ENCODE data around the gene TYROBP.
"Not testable (repeated sequence)": the region's sequence is repeated elsewhere in the genome, so short reads cannot be mapped to it uniquely, and the experiment has no call there.

TYROBP gene

DNA sequence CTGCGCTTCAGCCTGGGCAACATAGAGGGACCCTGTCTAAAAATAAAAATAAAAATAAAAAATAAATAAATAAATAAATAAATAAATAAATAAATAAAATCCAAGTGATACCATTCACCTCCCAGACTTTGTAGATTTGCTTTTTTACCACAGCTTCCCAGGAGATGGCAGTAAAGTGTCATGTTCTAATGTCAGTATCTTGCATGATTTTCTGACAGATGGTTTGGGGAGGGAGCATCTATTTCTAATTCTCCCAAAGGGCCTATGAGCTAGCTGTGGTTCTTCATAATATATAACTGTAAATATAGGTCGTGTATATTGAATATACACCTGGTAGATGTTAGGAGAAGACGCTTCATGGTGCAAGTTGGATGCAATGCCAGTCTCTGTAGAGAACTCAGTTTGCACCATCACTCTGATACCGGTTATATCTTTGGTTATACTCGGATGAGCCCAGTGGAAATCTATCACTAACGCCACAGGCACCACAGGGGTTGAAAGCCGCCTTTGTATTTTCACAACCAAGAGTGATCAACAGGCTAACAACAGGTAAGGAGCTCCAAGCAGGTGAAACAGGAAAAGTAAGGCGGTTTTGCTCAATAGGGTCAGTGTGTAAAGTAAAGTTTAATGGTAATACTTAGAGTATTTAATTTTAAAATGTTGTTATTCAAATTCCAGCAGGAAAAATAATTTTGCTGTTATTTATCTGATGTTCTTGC lies 25.8 kb downstream of the TYROBP start:
- TF ChIP-seq, protein P1, sequence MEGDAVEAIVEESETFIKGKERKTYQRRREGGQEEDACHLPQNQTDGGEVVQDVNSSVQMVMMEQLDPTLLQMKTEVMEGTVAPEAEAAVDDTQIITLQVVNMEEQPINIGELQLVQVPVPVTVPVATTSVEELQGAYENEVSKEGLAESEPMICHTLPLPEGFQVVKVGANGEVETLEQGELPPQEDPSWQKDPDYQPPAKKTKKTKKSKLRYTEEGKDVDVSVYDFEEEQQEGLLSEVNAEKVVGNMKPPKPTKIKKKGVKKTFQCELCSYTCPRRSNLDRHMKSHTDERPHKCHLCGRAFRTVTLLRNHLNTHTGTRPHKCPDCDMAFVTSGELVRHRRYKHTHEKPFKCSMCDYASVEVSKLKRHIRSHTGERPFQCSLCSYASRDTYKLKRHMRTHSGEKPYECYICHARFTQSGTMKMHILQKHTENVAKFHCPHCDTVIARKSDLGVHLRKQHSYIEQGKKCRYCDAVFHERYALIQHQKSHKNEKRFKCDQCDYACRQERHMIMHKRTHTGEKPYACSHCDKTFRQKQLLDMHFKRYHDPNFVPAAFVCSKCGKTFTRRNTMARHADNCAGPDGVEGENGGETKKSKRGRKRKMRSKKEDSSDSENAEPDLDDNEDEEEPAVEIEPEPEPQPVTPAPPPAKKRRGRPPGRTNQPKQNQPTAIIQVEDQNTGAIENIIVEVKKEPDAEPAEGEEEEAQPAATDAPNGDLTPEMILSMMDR (IDR thresholded peaks at IDR 0.05; ENCODE audit: insufficient read depth, missing control alignments) = peak; percentile 70
- peak; percentile 16 for FAIRE-seq
- no peak for DNase-seq (ENCODE audit: insufficient read length, low spot score)

DNA sequence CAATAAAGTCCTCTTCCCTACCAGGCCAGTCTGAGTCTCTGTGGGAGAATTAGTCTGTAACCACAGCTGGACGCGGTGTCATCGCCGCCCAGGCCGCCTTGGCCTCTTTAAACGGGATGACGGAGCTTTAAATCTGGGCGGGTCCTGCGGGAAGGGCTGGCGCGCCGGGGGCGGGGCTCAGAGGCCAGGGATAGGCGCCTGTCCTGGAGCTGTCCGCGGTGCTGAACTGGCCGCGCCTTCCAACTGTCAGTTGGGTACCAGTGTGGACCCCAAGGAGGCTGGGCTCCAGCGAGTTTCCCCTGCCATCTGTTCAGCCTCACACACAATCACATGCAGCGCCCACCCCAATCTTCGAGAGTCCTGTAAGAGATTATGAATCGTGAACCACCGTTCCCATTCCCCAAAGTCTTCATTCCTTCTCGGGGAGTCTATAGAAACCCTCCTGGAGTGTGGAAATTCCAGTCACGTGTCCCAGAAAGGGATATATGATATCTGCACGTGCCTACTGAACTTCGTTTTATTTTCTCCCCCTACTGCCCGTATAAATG lies 28.3 kb downstream of the TYROBP start:
- peak; percentile 58 for DNase-seq (ENCODE audit: insufficient read length, low spot score)
- FAIRE-seq = no peak
- TF ChIP-seq, protein P1 (IDR thresholded peaks at IDR 0.05; ENCODE audit: insufficient read depth, missing control alignments) = no peak

DNA sequence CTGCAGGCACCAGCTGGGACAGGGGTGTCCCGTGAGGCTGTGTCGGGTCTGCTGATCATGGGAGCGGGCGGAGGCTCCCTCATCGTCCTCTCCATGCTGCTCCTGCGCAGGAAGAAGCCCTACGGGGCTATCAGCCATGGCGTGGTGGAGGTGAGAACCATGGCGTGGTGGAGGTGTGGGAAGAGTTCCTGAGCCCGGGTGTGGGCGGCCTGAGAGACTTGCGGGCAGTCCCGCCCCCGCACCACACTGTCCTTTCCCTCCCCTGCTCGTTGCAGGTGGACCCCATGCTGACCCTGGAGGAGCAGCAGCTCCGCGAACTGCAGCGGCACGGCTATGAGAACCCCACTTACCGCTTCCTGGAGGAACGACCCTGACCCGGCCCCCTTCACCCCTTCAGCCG lies 29.0 kb downstream of the TYROBP start:
- FAIRE-seq (no peak), DNase-seq (ENCODE audit: insufficient read length, low spot score) (peak; percentile 1)
- TF ChIP-seq, protein P1 (IDR thresholded peaks at IDR 0.05; ENCODE audit: insufficient read depth, missing control alignments) = no peak

DNA sequence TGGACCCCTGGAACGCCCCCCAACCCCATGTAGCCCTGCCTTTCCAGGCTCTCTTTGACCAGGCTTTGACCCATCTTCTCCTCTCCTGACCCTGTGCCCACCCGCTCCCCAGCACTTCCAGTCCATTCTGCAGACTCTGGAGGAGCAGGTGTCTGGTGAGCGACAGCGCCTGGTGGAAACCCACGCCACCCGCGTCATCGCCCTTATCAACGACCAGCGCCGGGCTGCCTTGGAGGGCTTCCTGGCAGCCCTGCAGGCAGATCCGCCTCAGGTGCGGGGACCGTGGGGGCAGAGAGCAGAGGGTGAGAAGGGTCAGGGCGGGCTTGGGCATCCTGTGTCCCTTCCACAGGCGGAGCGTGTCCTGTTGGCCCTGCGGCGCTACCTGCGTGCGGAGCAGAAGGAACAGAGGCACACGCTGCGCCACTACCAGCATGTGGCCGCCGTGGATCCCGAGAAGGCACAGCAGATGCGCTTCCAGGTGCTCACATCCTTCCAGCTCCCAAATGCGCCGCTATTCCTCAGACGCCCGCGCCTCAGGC lies 33.6 kb downstream of the TYROBP start:
- TF ChIP-seq, protein P1 (IDR thresholded peaks at IDR 0.05; ENCODE audit: insufficient read depth, missing control alignments) = no peak
- DNase-seq (ENCODE audit: insufficient read length, low spot score) (no peak), FAIRE-seq (no peak)

DNA sequence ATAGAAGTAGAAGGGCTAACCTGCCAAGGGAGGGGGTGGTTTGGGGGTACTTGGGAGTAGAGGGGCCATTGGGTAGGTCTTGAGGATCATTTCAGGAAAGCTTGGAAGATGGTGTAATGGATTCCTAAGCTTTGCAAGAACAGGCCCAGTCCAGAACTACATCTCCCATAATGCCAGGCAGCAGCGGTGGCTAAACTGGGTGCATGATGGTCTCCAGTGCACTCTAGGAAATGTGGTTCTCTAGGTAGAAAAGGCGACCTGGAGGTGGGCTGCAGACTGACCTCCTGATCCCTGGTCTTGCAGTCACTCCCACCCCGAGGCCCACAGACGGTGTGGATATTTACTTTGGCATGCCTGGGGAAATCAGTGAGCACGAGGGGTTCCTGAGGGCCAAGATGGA lies 35.9 kb downstream of the TYROBP start:
- TF ChIP-seq, protein P1 (IDR thresholded peaks at IDR 0.05; ENCODE audit: insufficient read depth, missing control alignments) = no peak
- FAIRE-seq (no peak), DNase-seq (ENCODE audit: insufficient read length, low spot score) (no peak)

DNA sequence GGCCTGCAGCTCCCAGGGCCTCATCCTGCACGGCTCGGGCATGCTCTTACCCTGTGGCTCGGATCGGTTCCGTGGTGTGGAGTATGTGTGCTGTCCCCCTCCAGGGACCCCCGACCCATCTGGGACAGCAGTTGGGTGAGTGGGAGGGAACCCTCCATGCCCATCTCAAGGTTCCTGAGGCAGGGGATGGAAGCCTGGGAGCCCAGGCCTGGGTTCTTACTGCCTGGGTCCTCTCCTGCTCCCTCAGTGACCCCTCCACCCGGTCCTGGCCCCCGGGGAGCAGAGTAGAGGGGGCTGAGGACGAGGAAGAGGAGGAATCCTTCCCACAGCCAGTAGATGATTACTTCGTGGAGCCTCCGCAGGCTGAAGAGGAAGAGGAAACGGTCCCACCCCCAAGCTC lies 36.5 kb downstream of the TYROBP start:
- DNase-seq (ENCODE audit: insufficient read length, low spot score) = no peak
- TF ChIP-seq, protein P1 (IDR thresholded peaks at IDR 0.05; ENCODE audit: insufficient read depth, missing control alignments) = no peak
- no peak for FAIRE-seq

DNA sequence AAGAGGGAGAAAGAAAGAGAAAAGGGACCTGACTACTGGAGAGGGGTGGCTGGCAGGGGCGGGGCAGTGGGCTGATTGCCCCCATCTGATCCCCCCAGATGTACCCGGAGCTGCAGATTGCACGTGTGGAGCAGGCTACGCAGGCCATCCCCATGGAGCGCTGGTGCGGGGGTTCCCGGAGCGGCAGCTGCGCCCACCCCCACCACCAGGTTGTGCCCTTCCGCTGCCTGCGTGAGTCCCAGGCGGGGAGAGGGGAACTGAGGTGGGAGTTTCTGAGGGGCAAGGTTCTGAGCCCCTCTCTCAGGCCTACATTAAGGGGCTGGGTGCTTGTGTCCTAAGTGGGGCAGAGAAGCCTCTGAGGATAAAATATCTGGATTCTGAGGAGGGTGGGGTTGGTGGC lies 37.3 kb downstream of the TYROBP start:
- FAIRE-seq (no peak), DNase-seq (ENCODE audit: insufficient read length, low spot score) (no peak)
- TF ChIP-seq, protein P1 (IDR thresholded peaks at IDR 0.05; ENCODE audit: insufficient read depth, missing control alignments) = no peak

DNA sequence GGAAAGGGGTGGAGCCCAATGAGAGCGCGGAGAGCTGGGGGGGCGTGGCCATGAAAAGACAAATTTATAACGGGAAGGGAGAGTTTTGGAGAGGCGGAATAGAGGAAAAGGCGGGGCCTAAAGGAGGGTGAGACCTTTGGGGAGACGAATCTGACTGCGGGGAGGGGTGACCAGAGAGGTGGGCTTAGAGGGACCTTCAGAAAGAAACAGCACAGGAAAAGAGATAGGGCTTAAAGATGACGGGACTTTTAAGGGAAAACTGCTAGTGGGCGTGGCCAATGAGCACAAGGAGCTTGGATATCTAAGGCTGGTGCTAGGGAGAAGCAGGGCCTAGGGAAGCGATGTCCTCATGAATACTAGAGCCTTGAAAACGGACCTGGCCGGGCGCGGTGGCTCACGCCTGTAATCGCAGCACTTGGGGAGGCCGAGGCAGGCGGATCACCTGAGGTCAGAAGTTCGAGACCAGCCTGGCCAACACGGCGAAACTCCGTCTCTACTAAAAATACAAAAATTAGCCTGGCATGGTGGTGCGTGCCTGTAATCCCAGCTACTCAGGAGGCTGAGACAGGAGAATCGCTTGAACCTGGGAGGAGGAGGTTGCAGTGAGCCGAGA lies 37.9 kb downstream of the TYROBP start:
- FAIRE-seq; DNase-seq (ENCODE audit: insufficient read length, low spot score): not testable (repeated sequence)

All from D721Med (cell line).